ENCODE results near the gene TNC.
A peak's percentile ranks its signal among the peaks of the same experiment; 100 is the strongest.

Gene TNC

DNA sequence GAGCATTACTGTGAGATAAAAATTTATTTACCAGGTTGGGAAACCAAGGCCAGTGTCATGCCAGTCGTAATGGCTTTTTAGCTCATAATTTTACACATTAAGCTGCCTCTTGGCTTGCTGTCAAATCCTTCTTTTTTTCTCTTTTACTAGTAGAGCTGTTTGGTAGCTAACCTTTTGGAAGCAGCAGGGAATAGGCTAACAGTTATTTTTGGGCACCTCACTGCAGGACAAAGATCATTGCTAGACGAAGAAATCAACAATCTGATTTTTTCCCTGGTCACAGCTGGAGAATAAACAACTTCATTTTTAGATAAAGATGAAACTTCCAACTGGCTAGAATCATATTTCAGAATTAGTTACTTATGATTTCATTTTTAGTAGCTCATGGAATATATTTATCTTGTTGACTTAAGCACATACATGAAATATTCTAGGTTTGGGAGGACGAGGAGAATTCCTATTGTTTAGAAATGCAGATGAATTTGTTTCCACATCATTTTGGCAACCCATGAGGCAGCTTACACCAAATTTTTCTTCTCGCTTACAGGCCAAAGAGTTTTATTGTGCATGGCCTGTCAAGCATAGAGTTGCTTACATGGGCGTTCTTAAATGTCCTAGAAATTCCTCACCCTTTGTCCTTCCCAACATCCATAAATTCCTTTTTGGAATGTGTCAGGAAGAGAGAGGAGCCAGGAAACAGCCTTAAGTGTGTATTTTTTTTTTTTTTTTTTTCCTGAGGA, 19.6 kb downstream of the TNC start:
- no peak for DNase-seq (ENCODE audit: low spot score)

DNA sequence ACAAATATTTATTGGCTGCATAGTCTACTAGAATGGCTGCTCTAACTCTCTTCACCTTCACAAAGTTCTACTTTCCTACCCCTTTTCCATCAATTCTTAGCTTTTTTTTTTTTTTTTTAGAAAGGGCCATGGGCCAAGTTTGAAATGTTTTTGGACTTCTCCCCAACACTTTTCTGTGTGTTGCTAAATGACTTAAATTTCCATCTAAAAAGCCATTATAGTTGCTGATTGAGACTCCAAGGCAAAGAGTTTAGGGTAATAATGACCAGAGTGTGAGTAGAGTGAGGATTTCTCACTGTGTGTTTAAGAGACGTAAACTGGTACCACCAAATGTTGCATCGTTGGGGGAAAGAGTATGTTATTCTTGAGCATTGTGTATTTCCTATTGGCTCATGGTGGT, 24.4 kb downstream of the TNC start:
- no peak for DNase-seq (ENCODE audit: low spot score)

DNA sequence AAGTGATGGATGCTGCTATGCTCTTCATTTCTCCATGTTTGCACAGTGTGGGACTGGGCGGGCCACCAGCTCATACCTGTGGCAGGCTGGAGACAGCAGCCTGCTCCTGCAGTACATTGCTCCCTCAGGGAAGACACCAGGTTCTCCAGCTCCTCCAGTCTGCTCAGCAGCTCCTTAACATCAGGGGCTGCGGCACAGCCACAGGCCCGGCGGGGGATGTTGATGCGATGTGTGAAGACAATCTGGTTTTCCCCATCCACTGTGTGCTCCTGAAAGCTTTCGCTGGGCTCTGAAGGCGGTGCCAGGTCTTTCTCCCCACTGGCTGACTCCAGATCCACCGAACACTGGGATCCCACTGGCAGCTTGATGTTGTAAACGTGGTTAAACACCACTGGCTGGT, 27.5 kb downstream of the TNC start:
- DNase-seq (ENCODE audit: low spot score): no peak

DNA sequence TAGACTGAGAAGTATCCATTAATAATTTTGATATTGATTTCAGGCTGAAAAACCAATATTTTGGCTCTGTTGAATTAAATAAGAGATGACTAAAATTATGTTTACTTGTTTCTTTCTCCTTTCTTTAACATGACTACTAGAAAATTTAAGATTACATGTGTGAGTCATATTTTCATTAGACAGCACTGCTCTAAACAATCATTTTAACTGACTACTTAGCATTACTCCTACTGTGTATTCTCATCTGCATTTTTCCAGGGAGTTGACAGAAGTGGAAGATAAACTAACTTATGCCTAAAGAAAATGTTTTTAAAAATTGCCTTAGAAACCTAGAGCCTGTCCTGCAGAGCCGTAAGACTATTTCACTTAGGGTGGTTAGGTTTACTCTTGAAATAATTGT, 29.1 kb downstream of the TNC start:
- no peak for DNase-seq (ENCODE audit: low spot score)

DNA sequence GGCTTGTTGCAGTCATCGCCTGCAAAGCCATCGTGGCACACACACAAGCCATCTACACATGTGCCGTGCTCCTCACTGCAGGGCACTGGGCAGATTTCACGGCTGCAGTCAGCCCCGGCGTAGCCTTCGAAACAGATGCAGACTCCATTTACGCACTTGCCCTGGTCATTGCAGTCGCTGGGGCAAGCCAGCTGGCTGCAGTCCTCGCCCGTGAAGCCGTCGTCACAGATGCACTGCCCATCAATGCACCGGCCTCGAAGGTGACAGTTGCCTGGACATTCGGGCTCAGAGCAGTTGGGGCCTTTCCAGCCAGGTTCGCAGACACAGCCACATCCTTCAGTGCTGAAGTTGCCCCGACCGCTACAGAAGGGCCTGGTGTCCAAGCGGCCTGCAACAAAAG, 31.1 kb downstream of the TNC start:
- no peak for DNase-seq (ENCODE audit: low spot score)

DNA sequence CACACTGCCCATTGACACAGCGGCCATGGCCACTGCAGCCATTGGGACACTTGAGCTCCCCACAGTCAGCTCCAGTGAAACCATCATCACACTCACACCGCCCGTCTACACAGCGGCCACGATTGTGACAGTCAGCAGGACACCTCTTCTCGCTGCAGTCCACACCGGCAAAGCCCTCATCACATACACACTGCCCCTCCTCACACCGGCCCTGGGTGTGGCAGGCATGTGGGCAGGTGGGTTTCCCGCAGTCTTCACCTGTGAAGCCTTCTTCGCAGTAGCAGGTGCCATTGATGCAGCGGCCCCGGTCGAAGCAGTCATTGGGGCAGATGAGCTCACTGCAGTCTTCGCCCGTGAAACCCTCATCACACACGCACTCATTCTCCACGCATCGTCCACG, 31.5 kb downstream of the TNC start:
- no peak for DNase-seq (ENCODE audit: low spot score)

DNA sequence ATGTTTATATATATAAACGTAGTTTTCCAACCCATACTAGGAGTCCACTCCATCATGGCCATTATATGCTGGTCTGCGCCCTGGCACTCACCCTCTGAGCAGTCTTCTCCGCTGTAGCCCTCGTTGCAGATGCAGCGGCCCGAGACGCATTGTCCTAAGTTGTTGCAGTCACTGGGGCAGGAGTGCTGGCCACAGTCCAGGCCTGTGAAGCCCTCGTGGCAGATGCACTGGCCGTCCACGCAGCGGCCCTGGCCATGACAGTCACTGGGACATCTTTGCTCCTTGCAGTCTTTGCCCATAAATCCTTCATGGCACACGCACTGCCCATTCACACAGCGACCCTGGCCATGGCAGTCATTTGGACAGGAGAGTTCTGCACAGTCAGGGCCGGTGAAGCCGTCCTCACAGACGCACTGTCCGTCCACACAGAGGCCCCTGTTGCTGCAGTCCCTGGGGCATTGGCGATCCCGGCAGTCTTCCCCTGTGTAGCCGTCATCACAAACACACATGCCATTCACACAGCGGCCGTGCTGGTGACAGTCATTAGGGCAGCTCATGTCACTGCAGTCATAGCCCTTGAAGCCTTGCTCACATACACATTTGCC, 32.1 kb downstream of the TNC start:
- peak; percentile 25 for DNase-seq (ENCODE audit: low spot score)

DNA sequence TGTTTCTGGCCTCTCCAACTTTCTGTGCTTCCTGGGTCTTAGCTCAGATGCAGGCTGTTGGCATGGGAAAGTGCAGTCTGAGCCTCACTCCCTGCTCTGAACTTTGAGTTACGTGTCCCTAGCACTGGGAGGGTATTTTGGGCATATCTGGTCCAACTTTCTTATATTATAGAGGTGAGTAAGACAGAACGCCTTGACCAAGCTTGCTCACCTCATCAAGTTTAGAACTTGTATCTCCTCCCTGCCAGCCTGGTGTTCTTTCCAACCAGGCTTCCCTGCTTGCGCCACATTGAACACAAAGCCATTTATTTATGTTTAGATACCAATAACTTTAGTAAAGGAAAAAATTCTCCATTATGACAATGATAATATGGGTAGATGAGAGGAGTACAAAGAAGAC, 33.2 kb downstream of the TNC start:
- DNase-seq (ENCODE audit: low spot score): no peak

DNA sequence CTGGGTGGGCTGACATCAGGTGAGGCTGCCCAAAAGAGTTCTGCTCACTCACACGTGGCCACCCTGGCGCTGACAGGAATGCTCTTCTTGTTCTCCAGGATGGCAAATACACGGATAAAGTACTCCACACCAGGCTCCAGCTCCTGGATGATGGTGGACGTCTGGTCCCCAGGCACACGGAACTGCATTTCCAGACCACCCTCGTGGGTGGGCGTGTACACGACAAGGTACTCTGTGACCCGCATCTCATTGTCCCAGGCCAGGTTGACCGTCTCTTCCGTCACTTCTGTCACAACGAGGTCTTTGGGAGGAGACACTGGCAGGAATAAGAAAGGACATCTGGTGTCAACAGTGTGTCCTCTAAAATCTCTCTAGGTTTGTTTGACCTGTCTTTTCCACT, 33.8 kb downstream of the TNC start:
- no peak for DNase-seq (ENCODE audit: low spot score)

DNA sequence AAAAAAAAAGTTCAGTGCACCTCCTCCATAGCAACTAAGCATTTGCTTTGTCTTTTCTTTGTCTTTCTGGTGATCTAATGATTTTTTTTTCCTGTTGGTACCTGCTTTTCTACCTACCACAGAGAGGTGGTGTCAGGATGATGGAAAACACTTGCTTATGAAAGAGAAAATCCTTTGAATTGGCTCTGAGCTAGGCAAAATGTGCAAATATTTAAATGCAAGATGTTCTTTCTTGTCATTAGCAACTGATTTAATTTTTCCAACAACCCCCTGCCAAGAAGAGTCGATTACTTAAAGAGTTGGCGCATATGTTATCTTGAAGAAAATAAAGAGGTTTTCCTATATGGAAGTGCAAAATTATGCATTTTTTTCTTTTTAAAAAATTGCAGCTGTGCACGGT, 37.7 kb downstream of the TNC start:
- DNase-seq (ENCODE audit: low spot score): no peak

DNA sequence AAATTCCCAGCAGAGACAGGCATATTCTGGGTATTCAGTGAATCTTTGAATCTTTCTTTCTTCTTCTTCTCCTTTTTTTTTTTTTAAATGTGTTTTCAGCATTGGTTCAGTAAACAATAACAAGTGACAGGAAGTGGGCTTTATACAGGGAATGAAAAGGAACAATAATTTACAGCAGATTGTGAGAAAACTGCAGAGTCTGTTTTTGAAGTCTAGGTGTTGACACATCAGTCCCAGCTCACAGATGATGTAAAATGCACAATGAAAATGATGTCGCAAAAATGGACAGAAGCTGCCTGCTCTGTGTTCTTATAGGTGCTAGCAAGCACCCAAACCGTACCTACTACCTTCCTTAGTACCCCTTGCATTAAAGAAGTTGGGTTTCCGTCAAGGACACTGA, 38.8 kb downstream of the TNC start:
- DNase-seq (ENCODE audit: low spot score): no peak

DNA sequence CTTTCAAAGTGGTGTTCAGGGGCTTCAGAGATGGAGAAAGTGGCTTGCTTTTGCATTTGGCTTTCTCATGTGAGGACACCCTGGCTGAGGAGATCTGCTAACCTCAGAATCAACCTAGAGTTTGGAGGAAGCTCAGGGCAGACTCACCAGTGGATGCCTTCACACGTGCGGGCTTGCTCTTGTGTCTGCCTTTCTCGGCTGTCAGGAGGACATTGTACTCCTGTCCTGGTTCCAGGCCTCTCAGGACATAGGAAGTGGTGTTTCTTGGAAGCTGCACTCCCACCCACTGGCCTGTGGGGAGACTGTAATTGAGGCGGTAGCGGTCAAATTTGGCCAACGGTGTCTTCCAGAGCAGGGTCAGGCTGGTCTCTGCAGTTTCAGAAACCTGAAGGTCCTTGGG, 44.5 kb downstream of the TNC start:
- DNase-seq (ENCODE audit: low spot score): no peak

DNA sequence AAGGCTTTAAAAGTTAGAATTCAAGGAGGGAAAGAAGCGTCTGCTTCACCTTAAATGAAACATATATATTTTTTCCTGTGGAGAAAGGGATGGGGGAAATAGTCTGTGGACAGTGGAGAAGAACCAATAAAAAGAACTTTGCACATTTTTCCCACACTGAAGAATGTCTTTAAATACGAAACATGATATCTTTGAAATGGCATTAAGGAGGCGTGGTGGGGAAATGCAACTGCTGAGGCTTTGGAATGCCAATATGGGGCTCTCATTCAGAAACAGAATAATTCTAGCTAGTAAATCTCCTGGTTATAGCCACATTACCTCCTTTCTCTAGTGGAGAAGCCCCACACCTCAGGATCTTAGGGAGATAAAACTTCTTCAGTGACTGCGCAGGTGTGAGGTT, 46.8 kb downstream of the TNC start:
- DNase-seq (ENCODE audit: low spot score): no peak

DNA sequence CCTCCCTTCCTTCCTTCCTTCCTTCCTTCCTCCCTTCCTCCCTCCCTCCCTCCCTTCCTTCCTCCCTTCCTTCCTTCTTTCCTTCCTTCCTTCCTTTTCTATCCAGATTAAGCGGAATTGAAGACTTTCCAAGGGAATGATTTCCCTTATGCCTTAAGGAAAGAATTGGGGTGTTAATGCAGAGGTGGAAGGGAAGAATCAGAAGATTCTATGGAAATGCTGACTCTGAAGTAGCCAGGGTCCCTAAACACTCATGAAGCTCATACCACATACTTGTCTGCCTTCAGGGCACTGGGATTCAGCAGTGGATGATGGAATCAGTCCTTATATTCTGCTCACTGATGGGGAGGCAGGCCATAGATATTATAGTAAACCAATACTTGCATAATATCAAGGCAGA, 48.2 kb downstream of the TNC start:
- DNase-seq (ENCODE audit: low spot score): no peak

DNA sequence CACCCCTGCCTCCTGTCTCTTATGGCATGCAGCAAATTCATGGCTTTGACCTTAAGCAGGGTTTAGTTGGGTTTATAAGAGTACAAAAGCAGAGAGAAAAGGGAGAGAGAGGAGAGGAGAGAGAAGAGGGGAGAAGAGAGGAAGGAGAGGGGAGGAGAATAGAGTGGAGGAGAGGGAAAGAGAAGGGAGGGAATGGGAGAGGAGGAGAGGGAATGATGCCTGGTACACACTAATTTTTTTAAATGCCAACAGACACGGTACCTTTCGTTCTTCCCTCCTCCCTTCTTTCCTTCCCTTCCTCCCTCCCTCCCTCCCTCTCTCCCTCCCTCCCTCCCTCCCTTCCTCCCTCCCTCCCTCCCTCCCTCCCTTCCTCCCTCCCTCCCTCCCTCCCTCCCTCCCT, 48.7 kb downstream of the TNC start:
- DNase-seq (ENCODE audit: low spot score): no peak

DNA sequence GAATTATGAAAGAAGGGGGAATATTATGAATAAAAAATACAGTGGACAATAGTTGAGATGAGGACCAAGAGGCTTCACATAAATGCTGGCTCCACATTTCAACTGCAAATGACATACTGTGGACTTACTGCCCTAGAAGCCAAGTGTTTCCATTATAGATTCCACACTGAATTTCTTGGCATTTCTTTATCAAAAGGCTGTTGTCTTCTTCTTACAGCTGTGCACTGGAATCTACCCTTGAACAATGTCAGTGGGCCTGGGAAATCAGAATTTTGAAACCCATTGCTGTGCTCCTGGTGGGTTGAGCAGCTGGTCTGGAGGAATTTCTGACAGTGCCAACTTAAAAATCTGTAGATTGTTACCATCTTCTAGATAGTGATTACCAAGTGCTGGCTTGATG, 49.9 kb downstream of the TNC start:
- no peak for DNase-seq (ENCODE audit: low spot score)

DNA sequence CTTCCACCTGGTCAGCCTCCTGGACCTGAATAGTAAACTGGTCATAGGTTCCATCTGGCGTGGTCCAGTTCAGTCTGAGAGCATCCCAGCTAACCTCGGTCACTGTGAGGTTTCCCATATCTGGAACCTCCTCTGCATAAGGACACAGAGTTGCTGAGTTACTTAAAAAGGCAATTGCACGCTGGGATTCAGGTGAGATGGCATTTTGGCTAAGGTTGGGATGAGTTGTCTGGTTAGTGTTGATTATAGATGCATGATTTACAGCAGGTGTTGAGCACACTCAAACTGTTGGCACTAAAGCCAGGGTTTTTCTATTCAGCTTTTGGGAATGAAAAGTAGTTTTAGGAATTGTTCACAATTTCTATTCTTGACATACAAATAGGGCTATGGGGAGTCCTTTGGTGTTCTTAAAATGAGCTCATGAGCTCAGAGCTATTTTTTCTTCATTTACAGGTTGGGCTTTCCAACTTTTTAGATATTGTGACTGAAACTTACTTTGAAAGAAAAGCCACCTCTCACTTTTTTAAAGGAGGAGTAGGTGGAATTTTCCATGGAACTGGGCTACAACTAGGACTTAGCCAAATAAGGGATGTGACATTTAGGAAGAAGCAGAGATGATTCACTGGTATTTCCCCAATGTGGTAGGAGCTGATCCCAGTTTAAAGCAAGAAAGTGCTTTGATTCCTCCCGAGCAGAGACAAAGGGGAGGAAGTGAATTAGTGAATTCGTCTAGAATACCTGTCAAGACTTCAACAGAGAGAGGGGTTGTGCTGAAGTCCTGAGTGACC, 54.7 kb downstream of the TNC start:
- no peak for DNase-seq (ENCODE audit: low spot score)

DNA sequence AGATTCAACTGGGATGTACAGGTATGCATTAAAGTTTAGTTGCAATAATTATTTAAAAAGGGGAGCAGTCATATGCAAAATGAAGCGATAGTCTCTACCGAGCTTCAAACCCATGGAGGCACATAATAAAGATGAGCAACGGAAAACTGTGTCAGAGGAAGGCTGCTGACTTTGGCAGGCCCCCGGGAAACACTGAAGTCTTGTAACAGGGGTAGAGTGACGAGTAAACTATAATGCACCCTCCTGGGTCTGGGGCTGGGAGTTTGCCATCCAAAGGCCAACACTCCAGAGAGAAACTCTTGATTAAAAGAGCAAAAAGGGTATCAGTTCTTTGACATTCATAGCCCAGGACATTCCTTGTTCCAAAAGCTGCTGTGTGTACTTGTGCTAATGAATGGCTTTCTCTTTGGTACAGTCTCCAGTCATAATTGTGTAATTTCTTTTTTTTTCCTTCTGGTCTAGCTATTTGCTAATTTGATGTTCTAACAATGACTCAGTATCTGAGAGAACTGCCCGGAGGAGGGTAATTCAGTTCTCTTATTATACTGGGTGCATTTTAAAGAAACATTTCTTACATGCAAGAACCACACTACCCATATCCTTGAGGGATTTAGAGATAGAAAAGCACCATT, 59.2 kb downstream of the TNC start:
- DNase-seq (ENCODE audit: low spot score): no peak

DNA sequence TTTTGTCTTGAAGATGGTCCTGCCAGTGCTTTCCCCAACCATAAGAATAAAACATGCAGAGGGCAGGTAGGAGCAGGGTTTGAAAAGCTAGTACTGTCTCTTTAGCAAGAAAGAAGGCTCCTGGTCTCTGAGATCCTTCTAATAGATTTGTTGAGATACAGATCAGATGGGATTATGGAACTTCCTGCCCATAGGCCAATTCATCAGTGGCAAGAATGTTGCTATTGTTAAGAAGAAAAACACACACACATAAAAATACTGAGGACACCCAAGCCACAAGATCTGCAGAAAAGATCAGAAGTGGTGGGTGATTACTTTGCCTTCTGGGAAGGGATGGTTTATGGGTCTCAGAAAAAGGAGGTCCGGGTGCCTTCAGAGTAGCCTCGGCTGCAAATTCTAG, 59.8 kb downstream of the TNC start:
- no peak for DNase-seq (ENCODE audit: low spot score)

DNA sequence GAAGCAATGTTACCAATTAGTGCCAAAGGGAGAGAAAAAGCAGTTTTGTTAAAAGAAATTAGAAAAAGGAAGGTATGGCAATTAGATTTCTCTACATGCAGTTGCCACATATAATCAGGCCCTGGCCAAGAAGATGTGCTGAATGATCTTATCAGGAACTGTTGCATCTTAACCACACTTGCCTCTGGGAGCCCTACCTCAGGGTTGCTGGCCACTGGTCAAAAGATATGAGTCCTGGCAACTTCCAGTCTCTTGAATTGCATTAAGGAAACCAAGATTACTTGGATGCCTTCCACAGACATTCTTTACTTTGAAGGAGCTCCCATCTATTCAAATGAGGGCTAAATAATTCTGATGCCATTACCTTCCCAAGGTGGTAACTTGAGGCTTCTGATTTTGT, 60.4 kb downstream of the TNC start:
- no peak for DNase-seq (ENCODE audit: low spot score)

DNA sequence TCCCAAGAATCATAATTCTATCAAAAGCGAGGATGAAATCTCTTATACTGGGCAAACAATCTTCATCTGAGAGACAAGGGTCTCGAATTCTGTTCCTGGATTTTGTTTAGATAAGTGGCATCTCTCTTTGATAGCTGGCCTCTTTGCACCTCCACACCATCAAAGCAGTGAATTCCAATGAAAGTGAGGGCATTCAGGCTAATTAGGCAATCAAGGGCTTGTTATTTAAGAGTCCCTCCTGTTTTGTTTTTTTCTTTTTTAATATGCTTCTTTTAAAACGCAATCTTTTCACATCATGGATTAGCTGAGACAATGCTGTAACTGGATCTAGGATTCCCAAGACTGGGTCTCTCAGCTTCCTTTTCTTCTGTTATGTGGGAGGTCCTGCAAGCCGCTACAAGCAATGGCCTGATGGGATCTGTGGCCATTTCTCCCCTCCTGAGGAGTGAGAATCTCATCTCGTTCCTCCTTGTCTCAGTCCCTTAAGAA, 67.9 kb downstream of the TNC start:
- DNase-seq (ENCODE audit: low spot score): no peak

DNA sequence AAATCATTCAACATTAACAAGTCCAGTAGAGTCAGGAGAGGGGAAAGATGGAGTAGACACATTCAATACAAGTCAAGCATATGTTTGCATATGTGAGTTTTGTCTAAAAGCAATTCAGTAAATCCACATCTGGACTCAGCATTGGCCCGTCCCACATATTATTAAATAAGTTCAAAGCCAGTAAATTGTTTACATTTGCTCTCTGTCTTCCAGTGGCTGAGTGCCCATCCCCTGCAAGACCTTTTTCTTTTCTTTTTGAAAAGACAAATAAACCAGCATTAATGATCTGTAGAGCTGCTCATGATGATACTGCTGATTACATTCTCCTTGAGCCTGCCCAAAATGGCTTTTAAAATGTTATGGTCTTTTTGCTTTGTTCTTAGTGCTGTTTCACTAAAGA, 71.1 kb downstream of the TNC start:
- DNase-seq (ENCODE audit: low spot score): no peak

DNA sequence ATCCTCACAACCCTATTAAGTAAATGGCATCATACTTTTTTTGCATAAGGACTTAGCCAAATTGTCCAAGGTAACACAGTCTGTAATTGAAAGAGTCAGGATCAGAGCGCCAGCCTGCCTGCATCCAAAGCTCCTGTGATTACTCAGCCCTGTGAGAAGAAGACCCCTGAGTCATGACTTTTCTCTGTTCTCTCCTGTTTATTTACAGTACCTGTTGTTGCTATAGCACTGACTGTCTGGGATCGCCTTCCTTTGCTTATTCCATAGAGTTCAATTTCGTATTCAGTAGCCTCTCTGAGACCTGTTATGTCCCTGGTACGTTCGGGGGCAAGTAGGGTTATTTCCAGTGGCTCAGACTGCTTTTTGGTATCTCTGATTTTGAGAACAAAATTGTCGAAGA, 71.8 kb downstream of the TNC start:
- DNase-seq (ENCODE audit: low spot score): no peak
